Left ventricle myocardium inferior (tissue), 1 donor: Measurements from ENCODE around the gene PLCXD1. TPM values are rescaled to one million over a fixed set of nuclear protein-coding genes. Genes with fewer than 3 reads are reported as not detected.
A peak's percentile ranks its signal among the peaks of the same experiment; 100 is the strongest.
"Not testable (repeated sequence)": the region's sequence is repeated elsewhere in the genome, so short reads cannot be mapped to it uniquely, and the experiment has no call there.

Experiments used
- DNase-seq: peaks from one replicate; pipeline ENCODE4 v3.0.0-alpha.2; 2020
- H3K27ac ChIP-seq: fragments of 200-600 bp; replicated peaks from 2 replicates; pipeline ENCODE4 v1.8.0; 2021
- H3K27me3 ChIP-seq: fragments of 200-600 bp; 2 replicates; pipeline ENCODE4 v1.8.0; 2021; ENCODE audit warnings: low read depth
- H3K36me3 ChIP-seq: fragments of 200-600 bp; 2 replicates; pipeline ENCODE4 v1.8.0; 2021
- H3K4me1 ChIP-seq: fragments of 200-600 bp; 2 replicates; pipeline ENCODE4 v1.8.0; 2021
- H3K4me3 ChIP-seq: fragments of 200-600 bp; 2 replicates; pipeline ENCODE4 v1.8.0; 2021; ENCODE audit warnings: mild to moderate bottlenecking, moderate library complexity
- H3K9me3 ChIP-seq: fragments of 200-600 bp; replicated peaks from 2 replicates; pipeline ENCODE4 v1.8.0; 2021
- CTCF ChIP-seq: fragments of 200-600 bp; IDR thresholded peaks from 2 replicates; pipeline ENCODE4 v1.8.0; 2021; ENCODE audit warnings: antibody characterized with exemption, mild to moderate bottlenecking, borderline replicate concordance
- intact Hi-C: fragments of 100-400 bp; cut with micrococcal nuclease; formaldehyde crosslinking; loops from one replicate; pipeline ENCODE4 v1.11.0; 2022
- long read RNA-seq: library from polyadenylated mRNA; unstranded; transcript quantifications from one replicate; pipeline ENCODE4 v2.0.0, GENCODE V29; 2021
- total RNA-seq: library from RNA; stranded (reverse); fragmentation: NEBNext Ultra II Directional; extraction: Animal tissue kit (Norgen Biotek cat#: 25700); gene quantifications from one replicate; pipeline ENCODE4 v1.2.1, GENCODE V29; 2021
- donor health status: DM: no; HTN: yes; CAD: no; lungs with severe emphysema.

PLCXD1 gene, protein sequence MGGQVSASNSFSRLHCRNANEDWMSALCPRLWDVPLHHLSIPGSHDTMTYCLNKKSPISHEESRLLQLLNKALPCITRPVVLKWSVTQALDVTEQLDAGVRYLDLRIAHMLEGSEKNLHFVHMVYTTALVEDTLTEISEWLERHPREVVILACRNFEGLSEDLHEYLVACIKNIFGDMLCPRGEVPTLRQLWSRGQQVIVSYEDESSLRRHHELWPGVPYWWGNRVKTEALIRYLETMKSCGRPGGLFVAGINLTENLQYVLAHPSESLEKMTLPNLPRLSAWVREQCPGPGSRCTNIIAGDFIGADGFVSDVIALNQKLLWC
- total RNA-seq: 4.0 TPM
- long read RNA-seq, partial matches to known transcripts: 1 of 1 reads
- long read RNA-seq, other reads (novel, unspliced or antisense): 0 of 1 reads

DNA sequence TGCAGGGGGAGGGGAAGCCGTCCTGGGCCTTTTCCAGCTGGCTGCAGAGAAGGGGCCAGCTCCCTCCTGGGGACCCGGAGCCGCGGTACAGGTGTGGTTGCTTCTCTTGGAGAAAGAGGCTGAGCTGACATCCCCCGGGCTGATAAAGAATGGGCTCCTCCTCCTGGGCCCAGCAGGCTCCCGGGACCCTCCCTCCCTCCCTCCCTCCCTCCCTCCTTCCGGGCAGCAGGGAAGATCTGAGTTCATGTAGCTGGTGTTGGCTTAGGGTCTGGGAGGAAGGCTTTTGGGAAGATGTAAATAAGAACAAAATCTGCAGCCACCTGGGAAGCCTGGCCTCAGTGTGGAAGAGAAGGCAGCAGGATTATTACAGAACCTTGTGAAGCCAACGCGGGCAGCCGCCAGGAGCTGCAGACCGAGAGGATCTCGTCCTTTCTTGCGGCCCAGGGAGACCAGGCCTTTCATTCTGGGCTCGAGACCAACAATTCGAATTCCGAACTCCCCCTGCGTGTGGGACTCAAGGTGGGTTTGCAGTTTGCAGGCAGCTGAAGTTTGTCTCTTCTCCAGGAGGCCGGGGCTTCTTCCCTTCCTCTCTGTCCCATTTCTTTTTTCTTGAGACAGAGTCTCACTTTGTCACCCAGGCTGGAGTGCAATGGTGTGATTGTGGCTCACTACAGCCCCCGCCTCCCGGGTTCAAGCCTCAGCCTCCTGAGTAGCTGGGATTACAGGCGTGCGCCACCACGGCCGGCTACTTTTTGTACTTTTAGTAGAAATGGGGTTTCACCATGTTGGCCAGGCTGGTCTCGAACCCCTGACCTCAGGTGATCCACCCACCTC, at the start of gene PLCXD1:
PLCXD1 (plus strand) TSS at position 216 of the 834 bp plus-strand sequence. CDS start 2,807 bp downstream, outside the sequence.
- Histone ChIP-seq H3K27ac (peak within 1 kb of the TSS; percentile 59), H3K4me1 (peaks cover 18% of the 10 kb centered on the region), H3K9me3 (no peaks in the 10 kb centered on the region), H3K4me3 (peak within 1 kb of the TSS; percentile 56), H3K36me3 (peaks cover 9% of the 10 kb centered on the region), H3K27me3 (no peaks in the 10 kb centered on the region)
- intact Hi-C loops: no loop called here
- no peak for TF ChIP-seq CTCF
- peak; percentile 24 for DNase-seq

- H3K4me3 ChIP-seq, H3K27me3 ChIP-seq, H3K9me3 ChIP-seq, DNase-seq, H3K4me1 ChIP-seq, intact Hi-C loops, H3K36me3 ChIP-seq, H3K27ac ChIP-seq: not testable (repeated sequence)
Observed at GRCh38 chrX:231637-232277, 49.4 kb upstream of the PLCXD1 start.

GRCh38 chrX:232278-232655, 48.9 kb upstream of the PLCXD1 start:
- H3K4me3 ChIP-seq: peak overlapping the region; percentile 41
- H3K27me3 ChIP-seq, H3K4me1 ChIP-seq, intact Hi-C loops, H3K9me3 ChIP-seq, H3K27ac ChIP-seq, H3K36me3 ChIP-seq, DNase-seq: not testable (repeated sequence)

DNA sequence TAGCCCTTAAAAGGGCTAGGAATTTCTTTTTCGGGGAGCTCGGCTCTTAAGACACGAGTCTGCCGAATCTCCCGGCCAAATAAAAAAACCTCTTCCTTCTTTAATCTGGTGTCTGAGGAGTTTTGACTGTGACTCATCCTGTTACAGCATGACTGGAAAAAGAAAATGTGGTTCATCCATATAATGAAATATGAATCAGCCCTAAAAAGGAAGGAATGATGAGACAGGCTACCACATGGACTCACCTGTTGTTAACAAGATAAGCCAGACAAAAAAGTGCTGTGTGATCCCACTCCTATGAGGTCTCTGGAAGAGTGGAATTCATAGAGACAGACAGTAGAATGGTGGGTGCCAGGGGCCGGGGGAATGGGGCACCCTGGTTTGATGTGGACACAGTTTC, 45.0 kb upstream of the PLCXD1 start:
- H3K9me3 ChIP-seq, intact Hi-C loops, H3K36me3 ChIP-seq, H3K27ac ChIP-seq, DNase-seq, H3K4me3 ChIP-seq, H3K27me3 ChIP-seq, H3K4me1 ChIP-seq: not testable (repeated sequence)

- no peak overlapping the region for H3K27ac ChIP-seq
- no peaks in the 10 kb centered on the region for H3K36me3 ChIP-seq
- no peaks in the 10 kb centered on the region for H3K27me3 ChIP-seq
- no peak for DNase-seq
- H3K4me3 ChIP-seq: no peak overlapping the region
- no peaks in the 10 kb centered on the region for H3K9me3 ChIP-seq
- no peaks in the 10 kb centered on the region for H3K4me1 ChIP-seq
- intact Hi-C loops: no loop called here
- no peak for TF ChIP-seq CTCF
Observed at GRCh38 chrX:250965-251364, 30.2 kb upstream of the PLCXD1 start.

DNA sequence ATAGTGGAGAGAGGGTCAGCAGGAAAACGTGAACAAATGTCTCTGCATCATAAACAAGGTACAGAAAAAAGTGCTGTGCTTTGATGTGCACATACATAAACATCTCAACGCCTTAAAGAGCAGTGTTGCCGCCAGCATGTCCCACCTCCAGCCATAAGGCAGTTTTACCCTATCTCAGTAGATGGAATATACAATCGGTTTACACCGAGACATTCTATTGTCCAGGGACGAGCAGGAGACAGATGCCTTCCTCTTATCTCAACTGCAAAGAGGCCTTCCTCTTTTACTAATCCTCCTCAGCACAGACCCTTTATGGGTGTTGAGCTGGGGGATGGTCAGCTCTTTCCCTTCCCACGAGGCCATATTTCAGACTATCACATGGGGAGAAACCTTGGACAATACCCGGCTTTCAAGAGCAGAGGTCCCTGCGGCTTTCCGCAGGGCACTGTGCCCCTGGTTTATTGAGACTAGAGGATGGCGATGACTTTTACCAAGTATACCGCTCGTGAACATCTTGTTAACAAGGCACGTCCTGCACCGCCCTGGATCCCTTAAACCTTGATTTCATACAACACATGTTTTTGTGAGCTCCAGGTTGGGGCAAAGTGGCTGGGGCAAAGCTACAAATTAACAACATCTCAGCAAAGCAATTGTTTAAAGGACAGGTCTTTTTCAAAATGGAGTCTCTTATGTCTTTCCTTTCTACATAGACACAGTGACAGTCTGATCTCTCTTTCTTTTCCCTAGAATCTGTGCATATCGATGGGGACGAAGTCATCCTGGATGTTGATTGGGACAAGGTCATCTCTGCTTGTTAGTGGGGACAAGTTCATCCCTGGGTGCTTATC, 29.6 kb upstream of the PLCXD1 start:
- H3K9me3 ChIP-seq, intact Hi-C loops, H3K4me1 ChIP-seq, H3K36me3 ChIP-seq, H3K27me3 ChIP-seq, H3K4me3 ChIP-seq, H3K27ac ChIP-seq, DNase-seq: not testable (repeated sequence)
